Measurements from ENCODE around the gene AP1M1. TPM values are rescaled to one million over a fixed set of nuclear protein-coding genes. Genes with fewer than 3 reads are reported as not detected.

Gene AP1M1
- total RNA-seq, 1 experiment from 2014 or later = 98.0 TPM

DNA sequence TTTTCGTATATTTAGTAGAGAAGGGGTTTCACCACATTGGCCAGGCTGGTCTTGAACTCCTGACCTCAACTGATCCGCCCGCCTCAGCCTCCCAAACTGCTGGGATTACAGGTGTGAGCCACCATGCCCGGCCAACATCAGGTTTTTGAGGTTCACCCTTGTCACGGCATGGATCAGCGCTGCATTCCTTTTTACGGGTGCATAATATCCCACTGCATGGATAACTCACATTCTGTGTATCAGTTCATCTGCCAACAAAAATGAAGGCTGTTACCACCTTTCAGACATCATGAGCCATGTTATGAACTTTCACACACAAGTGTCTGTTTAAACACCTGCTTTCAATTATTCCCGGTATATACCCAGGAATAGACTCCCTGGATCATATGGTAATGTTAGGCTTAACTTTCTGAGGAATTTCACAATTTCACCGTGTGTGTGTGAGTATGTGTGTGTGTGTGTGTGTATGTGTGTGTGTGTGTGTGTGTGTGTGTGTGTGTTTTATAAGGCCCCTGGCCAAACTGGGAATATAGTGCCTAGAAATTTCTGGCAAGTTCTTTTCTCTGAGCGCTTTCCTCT lies 52.2 kb downstream of the AP1M1 start:
- Histone ChIP-seq H3K27me3 (replicated peaks; ENCODE audit: control insufficient read depth, insufficient read depth, low read length) (no peaks in the 10 kb centered on the region), H3K4me1 (no peaks in the 10 kb centered on the region), H3K9me3 (no peaks in the 10 kb centered on the region), H3K4me3 (ENCODE audit: low read depth, low read length) (no peak overlapping the region), H3K36me3 (ENCODE audit: control insufficient read depth, insufficient read depth, low read length) (no peaks in the 10 kb centered on the region)
- no peak overlapping the region for H3K4me3 Mint-ChIP-seq (ENCODE audit: unreplicated experiment)
- CTCF ChIA-PET = no interaction called here
- H3K4me1 Mint-ChIP-seq (ENCODE audit: low read depth, unreplicated experiment) = peaks cover 6% of the 10 kb centered on the region
- BruUV-seq (replicated peaks) = no TSS peak
- no peaks in the 10 kb centered on the region for H3K27me3 Mint-ChIP-seq (ENCODE audit: insufficient read depth, unreplicated experiment)
- no peak overlapping the region for H3K27ac Mint-ChIP-seq (ENCODE audit: unreplicated experiment)
- POLR2A ChIA-PET = no interaction called here
- TF ChIP-seq, protein P1, sequence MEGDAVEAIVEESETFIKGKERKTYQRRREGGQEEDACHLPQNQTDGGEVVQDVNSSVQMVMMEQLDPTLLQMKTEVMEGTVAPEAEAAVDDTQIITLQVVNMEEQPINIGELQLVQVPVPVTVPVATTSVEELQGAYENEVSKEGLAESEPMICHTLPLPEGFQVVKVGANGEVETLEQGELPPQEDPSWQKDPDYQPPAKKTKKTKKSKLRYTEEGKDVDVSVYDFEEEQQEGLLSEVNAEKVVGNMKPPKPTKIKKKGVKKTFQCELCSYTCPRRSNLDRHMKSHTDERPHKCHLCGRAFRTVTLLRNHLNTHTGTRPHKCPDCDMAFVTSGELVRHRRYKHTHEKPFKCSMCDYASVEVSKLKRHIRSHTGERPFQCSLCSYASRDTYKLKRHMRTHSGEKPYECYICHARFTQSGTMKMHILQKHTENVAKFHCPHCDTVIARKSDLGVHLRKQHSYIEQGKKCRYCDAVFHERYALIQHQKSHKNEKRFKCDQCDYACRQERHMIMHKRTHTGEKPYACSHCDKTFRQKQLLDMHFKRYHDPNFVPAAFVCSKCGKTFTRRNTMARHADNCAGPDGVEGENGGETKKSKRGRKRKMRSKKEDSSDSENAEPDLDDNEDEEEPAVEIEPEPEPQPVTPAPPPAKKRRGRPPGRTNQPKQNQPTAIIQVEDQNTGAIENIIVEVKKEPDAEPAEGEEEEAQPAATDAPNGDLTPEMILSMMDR (IDR thresholded peaks at IDR 0.05; ENCODE audit: insufficient read depth in 1 of 2, low read depth in 1 of 2, low read length in 1 of 2, severe bottlenecking in 1 of 2, unreplicated experiment in 1 of 2) = no peak
- no peak for DNase-seq
- intact Hi-C loops (cut with micrococcal nuclease; ENCODE audit: unreplicated experiment) = no loop called here
- H3K9me3 Mint-ChIP-seq (ENCODE audit: unreplicated experiment) = no peaks in the 10 kb centered on the region
- no peaks in the 10 kb centered on the region for H3K36me3 Mint-ChIP-seq (ENCODE audit: insufficient read depth, unreplicated experiment)

DNA sequence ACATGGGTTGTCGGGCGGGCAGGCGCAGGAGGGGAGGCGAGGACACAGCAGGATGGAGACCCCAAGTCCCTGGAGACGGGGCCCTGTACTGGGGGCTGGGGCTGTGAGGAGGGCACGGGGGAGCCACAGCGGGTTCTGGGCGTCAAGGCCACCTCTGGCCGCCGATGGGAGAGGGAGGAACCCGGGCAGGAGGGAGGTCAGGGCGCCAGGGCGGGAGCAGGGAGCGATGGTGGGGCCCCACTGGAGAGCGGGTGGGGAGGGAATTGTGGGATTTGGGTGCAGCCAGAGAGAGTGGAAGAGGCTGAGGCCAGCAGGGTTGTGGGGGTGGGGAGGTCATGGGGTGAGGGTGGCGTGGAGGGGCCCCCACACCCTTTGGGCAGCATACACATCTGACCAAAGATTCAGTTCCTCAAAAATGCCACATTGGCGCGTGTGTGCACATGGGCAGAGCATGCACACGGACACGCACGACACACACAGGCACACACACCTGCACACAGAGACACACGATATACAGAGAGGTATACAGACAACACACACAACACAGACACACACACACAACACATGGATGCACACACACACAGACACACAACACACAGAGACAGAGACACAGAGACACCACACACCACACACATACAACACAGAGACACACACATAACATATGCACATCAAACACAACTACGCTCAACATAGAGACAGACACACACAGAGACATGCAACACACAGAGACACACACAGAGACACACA lies 54.9 kb downstream of the AP1M1 start:
- CTCF ChIA-PET = no interaction called here
- Histone ChIP-seq H3K27me3 (replicated peaks; ENCODE audit: control insufficient read depth, insufficient read depth, low read length) (no peaks in the 10 kb centered on the region), H3K4me3 (ENCODE audit: low read depth, low read length) (no peak overlapping the region), H3K4me1 (no peaks in the 10 kb centered on the region), H3K36me3 (ENCODE audit: control insufficient read depth, insufficient read depth, low read length) (no peaks in the 10 kb centered on the region), H3K9me3 (no peaks in the 10 kb centered on the region)
- no peaks in the 10 kb centered on the region for H3K9me3 Mint-ChIP-seq (ENCODE audit: unreplicated experiment)
- no peak for DNase-seq
- H3K4me1 Mint-ChIP-seq (ENCODE audit: low read depth, unreplicated experiment) = peaks cover under 1% of the 10 kb centered on the region
- POLR2A ChIA-PET = no interaction called here
- H3K27me3 Mint-ChIP-seq (ENCODE audit: insufficient read depth, unreplicated experiment) = no peaks in the 10 kb centered on the region
- intact Hi-C loops (cut with micrococcal nuclease; ENCODE audit: unreplicated experiment) = no loop called here
- H3K4me3 Mint-ChIP-seq (ENCODE audit: unreplicated experiment) = no peak overlapping the region
- TF ChIP-seq, protein P1 (IDR thresholded peaks at IDR 0.05; ENCODE audit: insufficient read depth in 1 of 2, low read depth in 1 of 2, low read length in 1 of 2, severe bottlenecking in 1 of 2, unreplicated experiment in 1 of 2) = no peak
- H3K27ac Mint-ChIP-seq (ENCODE audit: unreplicated experiment) = no peak overlapping the region
- no TSS peak for BruUV-seq (replicated peaks)
- no peaks in the 10 kb centered on the region for H3K36me3 Mint-ChIP-seq (ENCODE audit: insufficient read depth, unreplicated experiment)

DNA sequence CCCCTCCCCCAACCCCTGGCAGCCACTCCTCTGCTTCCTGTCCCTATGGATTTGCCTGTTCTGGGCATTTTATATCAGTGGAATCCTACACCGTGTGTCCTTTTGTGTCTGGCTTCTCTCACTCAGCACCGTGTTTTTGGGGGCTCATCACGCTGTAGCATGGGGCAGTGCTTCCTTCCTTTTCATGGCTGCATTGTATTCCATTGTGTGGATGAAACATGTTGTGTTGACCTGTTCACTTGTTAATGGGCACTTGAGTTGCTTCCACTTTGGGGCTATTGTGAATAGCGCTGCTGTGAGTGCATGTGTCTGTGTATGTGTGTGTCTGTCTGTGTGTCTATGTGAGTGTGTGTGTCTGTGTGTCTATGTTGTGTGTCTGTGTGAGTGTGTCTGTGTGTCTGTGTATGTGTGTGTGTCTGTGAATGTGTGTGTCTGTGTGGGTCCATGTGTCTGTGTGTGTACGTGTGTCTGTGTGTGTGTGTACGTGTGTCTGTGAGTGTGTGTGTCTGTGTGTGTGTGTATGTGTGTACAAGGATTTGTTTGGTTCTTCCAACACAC lies 57.2 kb downstream of the AP1M1 start:
- Mint-ChIP-seq H3K4me1 (ENCODE audit: low read depth, unreplicated experiment) (no peaks in the 10 kb centered on the region), H3K9me3 (ENCODE audit: unreplicated experiment) (no peaks in the 10 kb centered on the region), H3K36me3 (ENCODE audit: insufficient read depth, unreplicated experiment) (no peaks in the 10 kb centered on the region), H3K27me3 (ENCODE audit: insufficient read depth, unreplicated experiment) (no peaks in the 10 kb centered on the region), H3K27ac (ENCODE audit: unreplicated experiment) (no peak overlapping the region), H3K4me3 (ENCODE audit: unreplicated experiment) (no peak overlapping the region)
- H3K36me3 ChIP-seq (ENCODE audit: control insufficient read depth, insufficient read depth, low read length) = no peaks in the 10 kb centered on the region
- no peaks in the 10 kb centered on the region for H3K4me1 ChIP-seq
- H3K4me3 ChIP-seq (ENCODE audit: low read depth, low read length) = no peak overlapping the region
- no peaks in the 10 kb centered on the region for H3K9me3 ChIP-seq
- CTCF ChIA-PET = no interaction called here
- TF ChIP-seq, protein P1 (IDR thresholded peaks at IDR 0.05; ENCODE audit: insufficient read depth in 1 of 2, low read depth in 1 of 2, low read length in 1 of 2, severe bottlenecking in 1 of 2, unreplicated experiment in 1 of 2) = no peak
- intact Hi-C loops (cut with micrococcal nuclease; ENCODE audit: unreplicated experiment) = no loop called here
- H3K27me3 ChIP-seq (replicated peaks; ENCODE audit: control insufficient read depth, insufficient read depth, low read length) = no peaks in the 10 kb centered on the region
- no peak for DNase-seq
- BruUV-seq (replicated peaks) = no TSS peak
- POLR2A ChIA-PET = no interaction called here
